Fibroblast of pulmonary artery (primary cell): ENCODE results near the gene PTPRF.

Experiments used
- DNase-seq: peaks from one replicate; pipeline ENCODE4 v3.0.0-alpha.2; 2010; ENCODE audit warnings: low read depth
- H3K4me3 ChIP-seq: replicated peaks from 2 replicates; pipeline ENCODE4 v1.5.1; 2011; ENCODE audit warnings: low read depth, mild to moderate bottlenecking, control low read depth, low read length, moderate library complexity
- CTCF ChIP-seq: IDR thresholded peaks from 2 replicates; pipeline ENCODE4 v1.5.1; 2011; ENCODE audit warnings: mild to moderate bottlenecking, control low read depth, low read length, inconsistent platforms; ENCODE audit errors: missing control alignments

The PTPRF gene

GRCh38 chr1:43616383-43616782 is 85.7 kb downstream of the PTPRF start:
- H3K4me3 ChIP-seq: no peak overlapping the region
- DNase-seq: no peak
- TF ChIP-seq CTCF: no peak

GRCh38 chr1:43617011-43617410 is 86.3 kb downstream of the PTPRF start:
- DNase-seq: no peak
- TF ChIP-seq CTCF: no peak
- H3K4me3 ChIP-seq: no peak overlapping the region

- DNase-seq: no peak
- TF ChIP-seq CTCF: no peak
These were observed 87.0 kb downstream of the PTPRF start for GRCh38 chr1:43617668-43618067.

GRCh38 chr1:43618521-43619313 is 88.0 kb downstream of the PTPRF start:
- no peak for TF ChIP-seq CTCF
- no peak for DNase-seq
- H3K4me3 ChIP-seq: no peak overlapping the region

More at GRCh38 chr1:43617668-43618067, 87.0 kb downstream of the PTPRF start:
- no peak overlapping the region for H3K4me3 ChIP-seq

- H3K4me3 ChIP-seq: no peak overlapping the region
- TF ChIP-seq CTCF: no peak
- DNase-seq: no peak
These were observed 88.7 kb downstream of the PTPRF start for GRCh38 chr1:43619314-43619790.

GRCh38 chr1:43619996-43620920 is 89.6 kb downstream of the PTPRF start:
- TF ChIP-seq CTCF: no peak
- DNase-seq: no peak
- H3K4me3 ChIP-seq: no peak overlapping the region
